ENCODE measurements around the gene MED14. TPM values are rescaled to one million over a fixed set of nuclear protein-coding genes. Genes with fewer than 3 reads are reported as not detected.

MED14 gene
- total RNA-seq, 1 donor from 2014 or later: 57.6 TPM

- Mint-ChIP-seq H3K27me3 (ENCODE audit: unreplicated experiment) (no peaks in the 10 kb centered on the region), H3K27ac (ENCODE audit: unreplicated experiment) (no peak overlapping the region), H3K36me3 (ENCODE audit: low read depth, unreplicated experiment) (peaks cover 14% of the 10 kb centered on the region), H3K4me3 (ENCODE audit: unreplicated experiment) (no peak overlapping the region), H3K9me3 (ENCODE audit: unreplicated experiment) (no peaks in the 10 kb centered on the region), H3K4me1 (ENCODE audit: unreplicated experiment) (no peaks in the 10 kb centered on the region)
- TF ChIP-seq CTCF (IDR thresholded peaks at IDR 0.05; ENCODE audit: unreplicated experiment): no peak
- DNase-seq (ENCODE audit: low spot score): no peak
Measured at GRCh38 chrX:40688929-40689328, 46.4 kb downstream of the MED14 start.

GRCh38 chrX:40687169-40687568 lies 48.2 kb downstream of the MED14 start:
- Mint-ChIP-seq H3K4me1 (ENCODE audit: unreplicated experiment) (no peaks in the 10 kb centered on the region), H3K27ac (ENCODE audit: unreplicated experiment) (peak overlapping the region; percentile 61), H3K9me3 (ENCODE audit: unreplicated experiment) (no peaks in the 10 kb centered on the region), H3K4me3 (ENCODE audit: unreplicated experiment) (no peak overlapping the region), H3K36me3 (ENCODE audit: low read depth, unreplicated experiment) (peaks cover 10% of the 10 kb centered on the region), H3K27me3 (ENCODE audit: unreplicated experiment) (no peaks in the 10 kb centered on the region)
- no peak for DNase-seq (ENCODE audit: low spot score)
- TF ChIP-seq CTCF (IDR thresholded peaks at IDR 0.05; ENCODE audit: unreplicated experiment): no peak

GRCh38 chrX:40685362-40685918 lies 49.9 kb downstream of the MED14 start:
- no peak for TF ChIP-seq CTCF (IDR thresholded peaks at IDR 0.05; ENCODE audit: unreplicated experiment)
- Mint-ChIP-seq H3K4me3 (ENCODE audit: unreplicated experiment) (no peak overlapping the region), H3K27me3 (ENCODE audit: unreplicated experiment) (no peaks in the 10 kb centered on the region), H3K4me1 (ENCODE audit: unreplicated experiment) (no peaks in the 10 kb centered on the region), H3K27ac (ENCODE audit: unreplicated experiment) (no peak overlapping the region), H3K36me3 (ENCODE audit: low read depth, unreplicated experiment) (peaks cover 10% of the 10 kb centered on the region), H3K9me3 (ENCODE audit: unreplicated experiment) (no peaks in the 10 kb centered on the region)
- no peak for DNase-seq (ENCODE audit: low spot score)

- no peak for TF ChIP-seq CTCF (IDR thresholded peaks at IDR 0.05; ENCODE audit: unreplicated experiment)
- H3K27me3 Mint-ChIP-seq (ENCODE audit: unreplicated experiment): no peaks in the 10 kb centered on the region
- peaks cover 10% of the 10 kb centered on the region for H3K36me3 Mint-ChIP-seq (ENCODE audit: low read depth, unreplicated experiment)
- no peak overlapping the region for H3K27ac Mint-ChIP-seq (ENCODE audit: unreplicated experiment)
- no peak overlapping the region for H3K4me3 Mint-ChIP-seq (ENCODE audit: unreplicated experiment)
- no peak for DNase-seq (ENCODE audit: low spot score)
- no peaks in the 10 kb centered on the region for H3K9me3 Mint-ChIP-seq (ENCODE audit: unreplicated experiment)
- no peaks in the 10 kb centered on the region for H3K4me1 Mint-ChIP-seq (ENCODE audit: unreplicated experiment)
Measured at GRCh38 chrX:40684092-40684491, 51.2 kb downstream of the MED14 start.

GRCh38 chrX:40683245-40683644 lies 52.1 kb downstream of the MED14 start:
- H3K27me3 Mint-ChIP-seq (ENCODE audit: unreplicated experiment): no peaks in the 10 kb centered on the region
- peaks cover 10% of the 10 kb centered on the region for H3K36me3 Mint-ChIP-seq (ENCODE audit: low read depth, unreplicated experiment)

More at GRCh38 chrX:40683245-40683644, 52.1 kb downstream of the MED14 start:
- TF ChIP-seq CTCF (IDR thresholded peaks at IDR 0.05; ENCODE audit: unreplicated experiment): no peak
- no peak overlapping the region for H3K27ac Mint-ChIP-seq (ENCODE audit: unreplicated experiment)
- DNase-seq (ENCODE audit: low spot score): no peak
- no peaks in the 10 kb centered on the region for H3K4me1 Mint-ChIP-seq (ENCODE audit: unreplicated experiment)
- H3K4me3 Mint-ChIP-seq (ENCODE audit: unreplicated experiment): no peak overlapping the region
- H3K9me3 Mint-ChIP-seq (ENCODE audit: unreplicated experiment): no peaks in the 10 kb centered on the region
